ENCODE measurements around the gene SCAND1. TPM values are rescaled to one million over a fixed set of nuclear protein-coding genes. Genes with fewer than 3 reads are reported as not detected.
"Not testable (repeated sequence)": the region's sequence is repeated elsewhere in the genome, so short reads cannot be mapped to it uniquely, and the experiment has no call there.

The SCAND1 gene
- 67.1 and 87.0 TPM in 2 replicates for total RNA-seq

DNA sequence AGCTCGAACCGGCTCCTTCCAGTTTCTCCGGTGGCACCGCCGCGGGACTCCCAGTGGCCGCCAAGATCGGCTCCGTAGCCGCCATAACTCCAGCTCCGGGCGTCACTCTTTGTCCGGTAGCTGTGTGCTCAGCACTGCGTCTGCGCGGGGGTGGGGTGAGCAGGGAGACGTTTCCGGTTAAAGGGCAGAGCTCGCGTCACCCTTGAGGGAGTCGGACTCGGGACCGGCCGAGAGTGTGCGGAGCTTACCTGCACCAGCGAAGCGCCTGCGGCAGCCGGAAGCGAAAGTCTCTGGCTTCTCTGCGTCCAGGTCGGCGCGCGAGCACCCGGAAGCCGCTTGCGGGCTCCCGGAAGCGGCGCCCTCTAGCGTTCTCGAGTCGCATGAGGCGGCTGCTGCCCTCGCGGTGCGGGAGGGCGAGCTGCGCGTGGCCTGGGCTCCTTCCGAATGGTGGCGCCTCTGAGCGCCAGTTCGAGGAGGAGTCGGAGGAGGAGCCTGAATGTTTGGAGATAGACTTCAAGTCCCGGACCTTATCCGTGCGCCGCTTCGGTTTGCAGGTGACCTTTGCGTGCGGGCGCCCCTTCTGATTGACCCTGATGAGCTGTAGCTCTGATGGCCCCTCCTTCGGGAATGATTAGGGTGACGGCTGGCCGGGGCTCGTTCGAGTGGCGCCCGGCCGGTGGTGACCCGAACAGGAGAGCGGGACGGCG, at the start of gene SCAND1:
Gene SCAND1, minus strand, starts transcription at position 303 of the 707 bp plus-strand sequence. Its CDS starts 218 bp downstream, at position 85.
- DNase-seq (ENCODE audit: low read depth in 2 of 2) = peak; percentile 87 to 94

DNA sequence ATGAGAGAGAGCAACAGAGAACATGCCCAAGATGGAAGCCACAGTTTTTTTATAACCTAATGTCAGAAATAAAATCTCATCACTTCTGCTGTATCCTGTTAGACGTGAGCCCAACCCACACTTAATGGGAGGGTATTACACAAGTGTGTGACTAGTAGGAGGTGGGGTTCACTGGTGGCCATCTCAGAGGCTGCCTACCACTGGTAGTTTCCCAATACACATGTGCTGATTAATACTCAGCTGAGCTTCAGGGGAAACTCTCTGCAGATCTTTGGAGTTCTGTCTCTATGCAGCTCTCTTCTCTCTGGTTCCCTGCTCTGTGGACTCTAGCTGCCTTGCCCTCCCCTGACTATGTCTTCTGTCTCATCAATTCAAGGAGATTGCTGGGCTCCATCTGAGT, 49.7 kb upstream of the SCAND1 start:
- DNase-seq (ENCODE audit: low read depth in 2 of 2) = no peak

DNA sequence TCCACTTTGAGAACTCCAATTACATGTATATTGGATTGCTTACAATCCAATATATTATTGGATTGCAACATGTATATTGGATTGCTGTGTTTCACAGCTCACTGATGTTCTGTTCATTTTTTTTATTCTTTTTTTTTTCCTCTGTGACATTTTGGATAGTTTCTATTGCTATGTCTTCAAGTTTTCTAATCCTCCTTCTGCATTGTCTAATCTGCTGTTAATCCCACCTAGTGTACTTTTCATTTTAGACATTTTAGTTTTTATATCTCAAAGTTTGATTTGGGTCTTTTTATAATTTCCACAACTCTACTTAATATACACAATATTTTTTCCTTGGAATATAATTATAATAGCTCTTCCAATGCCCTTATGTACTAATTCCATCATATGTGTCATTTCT, 48.6 kb upstream of the SCAND1 start:
- DNase-seq (ENCODE audit: low read depth in 2 of 2) = no peak

DNA sequence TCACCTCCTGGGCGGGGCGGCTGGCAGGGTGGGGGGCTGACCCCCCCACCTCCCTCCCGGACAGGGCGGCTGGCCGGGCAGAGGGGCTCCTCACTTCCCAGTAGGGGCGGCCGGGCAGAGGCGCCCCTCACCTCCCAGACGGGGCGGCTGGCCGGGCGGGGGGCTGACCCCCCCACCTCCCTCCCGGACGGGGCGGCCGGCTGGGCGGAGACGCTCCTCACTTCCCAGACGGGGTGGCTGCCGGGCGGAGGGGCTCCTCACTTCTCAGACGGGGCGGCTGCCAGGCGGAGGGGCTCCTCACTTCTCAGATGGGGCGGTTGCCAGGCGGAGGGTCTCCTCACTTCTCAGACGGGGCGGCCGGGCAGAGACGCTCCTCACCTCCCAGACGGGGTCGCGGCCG, 47.0 kb upstream of the SCAND1 start:
- DNase-seq (ENCODE audit: low read depth in 2 of 2) = not testable (repeated sequence)

DNA sequence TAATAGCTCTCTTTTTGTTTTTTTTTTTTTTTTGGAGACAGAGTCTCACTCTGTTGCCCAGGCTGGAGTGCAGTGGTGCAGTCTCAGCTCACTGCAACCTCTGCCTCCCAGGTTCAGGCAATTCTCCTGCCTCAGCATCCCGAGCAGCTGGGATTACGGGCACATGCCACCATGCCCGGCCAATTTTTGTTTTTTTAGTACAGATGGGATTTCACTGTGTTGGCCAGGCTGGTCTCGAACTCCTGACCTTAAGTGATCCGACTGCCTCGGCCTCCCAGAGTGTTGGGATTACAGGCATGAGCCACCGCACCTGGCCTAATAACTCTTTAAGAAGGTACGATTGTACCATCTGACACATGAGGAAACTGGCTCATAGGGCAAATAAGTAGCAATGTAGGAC, 42.2 kb upstream of the SCAND1 start:
- not testable (repeated sequence) for DNase-seq (ENCODE audit: low read depth in 2 of 2)

DNA sequence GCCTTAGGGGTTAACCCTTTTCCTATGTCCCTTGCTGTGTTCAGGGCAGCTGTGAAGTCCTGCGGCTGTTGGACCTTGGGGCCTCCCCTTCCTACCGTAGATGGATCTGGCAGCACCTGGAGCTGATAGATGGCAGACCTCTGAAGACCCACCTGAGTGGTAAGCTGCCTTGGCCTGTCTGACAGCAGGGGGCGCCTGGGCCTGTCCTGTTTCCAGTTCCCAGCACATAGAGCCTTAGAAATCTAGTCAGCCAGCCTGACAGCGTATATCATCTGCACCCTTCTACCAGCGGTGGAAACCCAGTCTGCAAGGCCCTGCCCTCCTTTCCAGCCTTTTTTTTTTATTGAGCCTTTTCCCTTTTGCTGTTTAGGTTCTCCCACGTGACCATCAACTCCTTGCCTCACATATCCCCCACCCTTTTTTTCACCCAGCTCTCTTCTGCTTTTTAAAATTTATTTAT, 40.7 kb upstream of the SCAND1 start:
- DNase-seq (ENCODE audit: low read depth in 2 of 2) = peak; percentile 81 to 87

DNA sequence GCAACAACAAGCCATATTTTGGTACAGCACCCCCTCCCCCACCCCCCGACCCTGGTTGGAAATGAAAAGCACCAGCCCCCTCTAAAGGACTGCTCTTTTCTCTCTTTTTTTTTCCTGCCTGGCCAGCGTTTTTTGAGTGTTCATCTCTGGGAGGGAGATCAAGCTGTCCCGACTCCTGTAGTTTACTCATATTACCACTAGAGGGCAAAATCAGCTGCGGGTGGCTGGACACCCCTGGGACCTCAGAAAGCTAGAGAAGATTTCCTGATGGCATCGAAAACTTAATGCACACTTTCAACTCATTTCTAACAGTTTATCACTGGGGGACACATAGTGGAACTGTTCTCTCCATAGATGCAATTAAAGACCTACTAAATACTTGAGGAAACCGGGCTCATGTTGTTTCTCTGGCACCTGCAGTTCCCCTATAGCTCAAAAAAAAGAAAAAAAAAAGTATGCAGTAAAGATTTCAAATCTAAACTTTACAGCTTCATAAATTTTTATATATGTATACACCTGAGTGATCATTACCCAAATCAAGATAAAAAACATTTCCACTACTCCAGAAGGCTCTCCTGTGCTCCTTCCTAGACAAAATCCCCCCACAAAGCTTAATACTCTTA, 38.5 kb upstream of the SCAND1 start:
- DNase-seq (ENCODE audit: low read depth in 2 of 2) = peak; percentile 44 to 64

DNA sequence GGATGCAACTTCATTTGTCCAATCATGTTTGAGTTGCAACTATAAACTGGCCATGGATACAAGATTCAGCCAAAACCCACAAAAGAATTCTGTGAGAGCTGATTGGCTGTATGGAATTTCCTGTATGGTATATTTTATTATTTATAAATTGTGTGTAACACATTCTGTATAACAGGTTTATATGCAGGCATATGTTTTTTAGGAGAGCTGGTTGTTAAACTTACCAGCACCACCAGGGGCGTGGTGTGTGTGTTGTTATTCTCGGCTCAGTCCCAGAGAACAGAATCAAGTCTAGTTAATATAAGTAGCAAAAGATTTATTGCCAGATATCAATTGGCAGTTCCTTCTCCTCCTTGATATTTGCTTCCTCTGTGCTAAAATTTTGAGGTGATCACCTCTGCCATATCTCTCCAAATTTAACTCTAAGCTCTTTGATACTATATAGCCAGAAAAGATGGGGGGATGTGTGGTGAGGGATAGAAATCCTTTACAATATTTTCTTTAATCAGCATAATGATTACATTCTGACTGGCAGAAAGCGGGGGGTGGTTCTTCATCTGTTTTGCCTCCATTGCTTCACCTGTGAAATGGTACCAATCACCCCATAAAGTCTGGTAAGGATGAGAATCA, 37.0 kb upstream of the SCAND1 start:
- DNase-seq (ENCODE audit: low read depth in 2 of 2) = peak; percentile 22 to 45

DNA sequence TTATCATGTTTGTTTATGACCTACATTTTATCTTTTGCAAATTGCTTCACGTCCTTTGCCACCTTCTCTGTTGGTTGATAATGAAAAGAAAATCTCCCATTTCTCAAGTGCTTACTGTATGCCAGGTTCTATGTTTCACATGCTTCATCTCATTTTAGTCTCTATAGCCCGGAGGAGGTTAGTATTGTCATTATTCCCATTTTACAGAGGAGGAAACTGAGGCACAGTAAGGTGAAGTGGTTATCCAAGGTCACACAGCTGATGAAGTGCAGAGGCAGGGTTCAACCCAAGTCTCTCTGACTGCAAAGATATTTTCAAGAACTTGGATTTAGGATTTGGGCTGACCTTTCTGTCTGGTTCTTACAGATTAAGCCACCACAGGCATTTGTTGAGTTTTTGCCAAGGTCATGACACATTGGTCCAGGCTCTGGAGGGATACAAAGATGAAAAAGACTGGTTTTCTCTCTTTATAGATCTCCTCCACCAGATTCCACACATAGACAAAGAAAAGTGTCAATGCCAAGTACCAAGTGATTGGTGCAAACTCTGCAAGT, 34.7 kb upstream of the SCAND1 start:
- DNase-seq (ENCODE audit: low read depth in 2 of 2) = no peak

DNA sequence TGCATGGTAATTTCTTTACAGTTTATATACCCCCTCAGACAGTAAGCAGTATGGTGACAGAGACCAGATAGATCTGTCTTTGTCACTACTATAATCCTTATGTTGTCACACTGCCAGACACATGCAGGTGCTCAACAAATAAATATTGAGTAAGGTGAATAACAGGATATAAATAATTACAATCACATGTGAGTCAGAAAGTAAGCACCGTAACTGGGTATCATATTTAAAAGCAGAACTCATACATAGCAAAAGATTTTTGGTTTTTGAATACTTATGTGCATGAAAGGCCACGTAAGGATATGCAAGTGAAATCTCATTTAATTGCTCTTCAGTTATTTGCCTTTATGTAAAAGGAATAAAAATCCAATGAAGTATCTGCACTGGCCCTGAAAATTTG, 31.5 kb upstream of the SCAND1 start:
- no peak for DNase-seq (ENCODE audit: low read depth in 2 of 2)

DNA sequence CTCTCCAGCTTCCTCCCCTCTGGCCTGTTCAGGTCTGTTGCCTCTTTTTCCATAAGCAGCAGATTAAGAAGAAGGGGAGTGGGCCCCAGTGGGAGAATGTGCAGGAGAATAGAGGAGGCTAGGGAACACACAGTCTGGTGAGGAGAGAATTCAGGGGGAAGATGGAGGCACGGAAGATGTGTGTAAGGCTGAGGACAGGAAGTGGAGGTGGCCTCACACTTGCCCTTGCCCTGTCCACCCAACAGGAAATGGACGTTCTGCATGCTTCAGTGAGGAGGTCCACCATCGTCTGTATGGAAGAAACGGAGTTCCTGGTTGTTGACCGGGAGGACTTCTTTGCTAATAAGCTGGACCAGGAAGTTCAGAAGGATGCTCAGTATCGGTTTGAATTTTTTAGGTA, 30.1 kb upstream of the SCAND1 start:
- no peak for DNase-seq (ENCODE audit: low read depth in 2 of 2)

DNA sequence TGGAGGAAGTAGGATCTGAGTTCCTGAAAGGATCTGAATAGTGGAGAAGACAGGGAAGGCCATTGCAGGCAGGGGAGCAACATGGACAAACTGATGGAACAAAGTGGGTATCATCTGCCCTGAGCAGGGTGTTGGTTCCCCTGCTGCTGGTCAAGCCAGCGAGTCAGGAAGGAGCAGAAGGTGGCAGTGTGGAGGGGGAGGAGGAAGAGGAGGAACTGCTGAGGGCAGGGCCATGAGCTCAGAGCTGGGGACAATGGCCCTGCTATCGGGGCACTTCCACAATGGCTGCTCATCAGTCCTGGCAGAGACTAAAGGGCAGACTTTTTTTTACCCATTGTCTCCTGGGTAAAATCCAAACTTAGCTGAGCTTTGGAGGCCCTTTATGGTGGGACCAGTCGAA, 27.7 kb upstream of the SCAND1 start:
- no peak for DNase-seq (ENCODE audit: low read depth in 2 of 2)

DNA sequence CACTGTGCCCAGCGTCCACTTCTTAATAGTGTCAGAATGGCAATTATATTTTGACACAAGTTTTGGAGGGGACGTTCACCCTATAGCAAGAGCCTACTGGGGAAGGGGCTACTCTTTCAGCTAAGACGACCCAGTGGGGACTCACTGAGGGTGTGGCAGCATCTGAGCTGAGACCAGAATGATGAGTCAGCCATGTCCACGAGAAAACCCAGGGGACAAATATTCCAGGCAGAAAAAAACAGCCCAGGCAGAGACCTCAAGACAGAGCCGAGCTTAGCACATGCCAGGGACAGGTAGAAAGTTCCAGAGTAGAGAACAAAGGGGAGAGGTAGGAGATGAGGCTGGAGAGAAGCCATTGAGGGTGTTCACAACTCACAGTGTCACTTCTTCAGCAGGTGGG, 25.2 kb upstream of the SCAND1 start:
- no peak for DNase-seq (ENCODE audit: low read depth in 2 of 2)

DNA sequence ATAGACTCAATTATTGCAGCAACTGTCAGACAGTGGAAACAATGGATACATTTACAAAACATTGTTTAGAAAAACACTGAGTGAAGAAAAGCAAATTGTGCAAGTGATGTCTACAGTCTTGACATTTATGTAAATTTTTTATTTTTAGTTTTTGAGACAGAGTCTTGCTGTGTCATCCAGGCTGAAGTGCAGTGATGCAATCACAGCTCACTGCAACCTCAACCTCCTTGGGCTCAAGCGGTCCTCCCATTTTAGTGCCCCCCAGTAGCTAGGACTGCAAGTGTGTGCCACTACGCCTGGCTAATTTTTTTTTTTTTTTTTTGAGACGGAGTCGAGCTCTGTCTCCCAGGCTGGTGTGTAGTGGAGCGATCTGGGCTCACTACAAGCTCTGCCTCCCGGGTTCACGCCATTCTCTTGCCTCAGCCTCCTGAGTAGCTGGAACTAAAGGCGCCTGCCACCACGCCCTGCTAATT, 23.8 kb upstream of the SCAND1 start:
- DNase-seq (ENCODE audit: low read depth in 2 of 2) = no peak

DNA sequence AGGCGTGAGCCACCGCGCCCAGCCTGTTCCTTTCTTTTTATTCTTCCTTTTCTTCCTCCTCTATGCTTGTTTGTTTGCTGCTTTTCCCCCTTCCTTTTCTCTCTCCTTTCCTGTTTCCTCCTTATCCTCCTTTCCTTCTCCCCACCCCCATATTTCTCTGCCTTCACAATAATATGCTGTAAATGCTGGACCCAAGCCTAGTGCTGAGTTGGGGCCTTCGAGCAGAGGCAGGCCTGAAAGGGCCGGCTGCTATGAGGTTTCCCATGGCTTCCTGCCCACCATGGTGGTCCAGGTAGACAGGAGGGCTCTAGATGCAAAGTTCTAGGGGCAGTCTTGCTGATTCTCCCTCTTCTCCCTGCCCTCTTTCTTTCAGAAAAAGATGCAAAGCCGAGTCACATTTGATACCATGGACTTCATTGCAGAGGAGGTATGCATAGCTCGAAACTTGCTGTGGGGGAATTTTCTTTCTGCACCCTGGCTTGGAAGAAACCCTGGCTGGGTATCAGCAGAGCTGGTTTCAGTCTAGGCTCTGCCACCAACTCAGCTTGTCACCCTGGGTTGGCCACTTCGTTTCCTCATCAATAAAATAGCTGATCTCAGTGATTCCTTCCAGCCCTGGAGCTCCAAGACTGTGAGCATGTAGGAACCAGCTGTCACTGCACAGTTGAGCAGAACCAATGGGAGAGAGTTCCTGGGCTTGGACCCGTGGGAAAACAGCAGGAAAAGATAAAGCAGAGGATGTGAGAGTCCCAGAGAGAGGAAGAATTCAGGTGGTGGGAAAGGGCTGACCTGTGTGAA, 21.5 kb upstream of the SCAND1 start:
- no peak for DNase-seq (ENCODE audit: low read depth in 2 of 2)

DNA sequence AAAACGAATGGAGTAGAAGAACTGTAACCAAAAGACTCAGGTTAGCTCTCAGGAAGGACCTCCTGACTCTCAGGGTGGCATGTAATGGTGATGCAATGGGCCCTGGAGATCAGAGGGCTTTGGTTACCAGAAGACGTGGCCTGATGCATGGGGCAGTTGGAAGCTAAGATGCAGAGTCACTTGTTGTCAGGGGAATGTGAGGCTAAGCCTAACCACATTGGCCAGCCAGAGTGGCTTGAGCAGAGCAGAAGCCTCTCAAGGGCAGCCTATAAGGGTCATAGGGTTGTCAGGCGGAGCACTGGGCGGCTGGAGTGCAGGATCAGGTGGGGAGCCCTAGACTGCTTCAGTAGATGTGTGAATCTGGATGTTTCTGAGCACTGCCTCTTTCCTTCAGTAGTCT, 20.0 kb upstream of the SCAND1 start:
- no peak for DNase-seq (ENCODE audit: low read depth in 2 of 2)

DNA sequence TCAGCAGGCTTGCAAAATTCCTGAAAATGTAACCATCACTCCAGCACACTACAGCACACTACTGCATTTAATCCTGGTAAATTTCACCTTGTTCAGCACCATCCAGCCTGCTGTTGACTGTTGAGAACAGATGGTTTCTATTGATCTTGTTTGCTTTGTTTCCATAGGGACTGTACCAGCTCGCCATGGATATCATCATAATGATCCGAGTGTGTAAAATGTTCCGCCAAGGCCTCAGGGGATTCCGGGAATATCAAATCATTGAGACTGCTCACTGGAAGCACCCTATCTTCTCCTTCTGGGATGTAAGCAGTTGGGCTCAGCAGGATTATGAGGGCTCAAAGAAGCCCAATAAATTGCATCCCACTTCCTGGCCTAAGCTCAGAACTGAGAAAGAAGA, 18.2 kb upstream of the SCAND1 start:
- DNase-seq (ENCODE audit: low read depth in 2 of 2) = no peak

DNA sequence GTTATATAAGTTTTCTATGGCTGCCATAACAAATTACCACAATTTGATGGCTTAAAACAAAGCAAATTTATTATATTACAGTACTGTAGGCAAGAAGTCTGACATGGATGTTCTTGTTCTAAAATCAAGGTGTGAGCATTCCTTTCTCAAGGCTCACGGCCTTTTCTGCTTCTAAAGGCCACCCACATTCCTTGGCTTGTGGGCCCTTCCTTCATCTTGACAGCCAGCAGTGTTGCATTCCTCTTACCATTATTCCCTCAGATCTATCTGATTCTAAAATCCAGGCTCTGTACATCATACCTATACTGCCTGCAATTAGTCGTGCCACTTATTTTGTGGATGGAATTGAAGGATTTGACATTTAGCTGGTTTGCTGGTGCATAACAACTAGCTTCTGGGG, 17.7 kb upstream of the SCAND1 start:
- DNase-seq (ENCODE audit: low read depth in 2 of 2) = no peak

DNA sequence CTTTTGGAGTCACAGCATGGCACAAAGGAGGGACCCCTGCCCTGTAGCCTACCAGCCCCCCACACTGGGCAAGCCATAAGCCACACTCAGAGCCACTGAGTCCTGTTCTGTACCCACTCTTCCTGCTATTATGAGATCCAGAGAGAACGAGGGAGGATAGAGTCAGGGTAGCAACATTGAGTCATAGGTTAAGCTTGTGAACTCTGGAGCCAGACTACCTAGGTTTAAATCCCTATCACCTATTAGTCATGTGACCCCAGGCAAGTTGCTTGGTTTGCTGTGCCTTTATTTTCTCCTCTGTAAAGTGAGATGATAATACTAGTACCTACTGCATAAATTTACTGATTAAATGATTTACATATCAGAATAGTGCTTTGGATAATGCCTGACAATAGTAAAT, 14.6 kb upstream of the SCAND1 start:
- no peak for DNase-seq (ENCODE audit: low read depth in 2 of 2)

DNA sequence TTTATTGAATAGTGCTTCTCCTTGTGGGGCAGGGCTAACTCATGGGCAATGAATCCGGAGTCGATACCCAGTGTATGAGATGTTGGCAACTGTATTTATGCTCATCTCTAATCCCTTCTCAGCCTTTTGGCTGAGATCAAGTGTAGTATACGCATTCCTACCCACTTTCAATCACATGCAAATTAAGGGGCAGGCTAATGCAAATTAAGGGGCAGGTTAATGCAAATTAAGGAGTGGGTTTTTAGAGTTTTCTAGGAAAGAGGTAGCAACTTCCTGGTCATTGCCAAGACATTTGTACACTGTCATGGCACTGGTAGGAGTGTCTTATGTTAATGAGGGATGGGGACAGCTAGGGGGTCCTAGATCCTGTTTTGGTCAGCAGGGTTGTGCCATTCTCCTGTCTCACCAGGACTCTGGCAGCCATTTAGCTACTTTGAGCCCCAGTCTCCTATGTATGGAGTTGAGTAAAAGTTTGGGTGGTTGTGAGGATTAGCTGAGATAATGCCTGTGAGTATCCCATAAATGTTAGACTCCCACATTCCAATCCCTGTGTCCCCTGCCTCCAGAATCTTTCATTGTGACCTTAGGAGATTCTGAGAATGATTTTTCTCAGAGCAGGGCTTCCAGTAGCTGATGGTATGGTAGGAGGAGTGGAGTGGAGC, 13.8 kb upstream of the SCAND1 start, which contains the start of gene CNBD2:
Gene CNBD2, plus strand, starts transcription at position 612 of the 662 bp plus-strand sequence. CDS start 173 bp downstream, outside the sequence.
- no peak for DNase-seq (ENCODE audit: low read depth in 2 of 2)

DNA sequence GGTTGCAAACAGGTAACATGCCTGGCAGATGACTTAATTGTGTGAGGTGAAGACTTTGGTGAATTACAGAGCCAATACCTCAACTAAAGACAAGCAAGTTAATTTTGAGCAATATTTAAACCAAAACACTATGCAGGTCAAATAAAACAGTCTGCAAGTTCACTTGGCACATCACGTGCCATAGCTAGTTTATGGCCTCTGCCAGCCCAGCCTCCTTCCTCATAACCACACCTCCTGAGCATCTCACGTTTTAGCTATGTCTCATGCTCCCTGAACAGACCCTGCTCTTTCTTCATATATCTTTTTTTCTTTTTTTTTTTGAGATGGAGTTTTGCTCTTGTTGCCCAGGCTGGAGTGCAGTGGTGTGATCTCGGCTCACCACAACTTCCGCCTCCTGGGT, 9.6 kb upstream of the SCAND1 start:
- no peak for DNase-seq (ENCODE audit: low read depth in 2 of 2)

Measured in dermis microvascular lymphatic vessel endothelial cell (primary cell).